ENCODE measurements around the gene AIF1.

DNA sequence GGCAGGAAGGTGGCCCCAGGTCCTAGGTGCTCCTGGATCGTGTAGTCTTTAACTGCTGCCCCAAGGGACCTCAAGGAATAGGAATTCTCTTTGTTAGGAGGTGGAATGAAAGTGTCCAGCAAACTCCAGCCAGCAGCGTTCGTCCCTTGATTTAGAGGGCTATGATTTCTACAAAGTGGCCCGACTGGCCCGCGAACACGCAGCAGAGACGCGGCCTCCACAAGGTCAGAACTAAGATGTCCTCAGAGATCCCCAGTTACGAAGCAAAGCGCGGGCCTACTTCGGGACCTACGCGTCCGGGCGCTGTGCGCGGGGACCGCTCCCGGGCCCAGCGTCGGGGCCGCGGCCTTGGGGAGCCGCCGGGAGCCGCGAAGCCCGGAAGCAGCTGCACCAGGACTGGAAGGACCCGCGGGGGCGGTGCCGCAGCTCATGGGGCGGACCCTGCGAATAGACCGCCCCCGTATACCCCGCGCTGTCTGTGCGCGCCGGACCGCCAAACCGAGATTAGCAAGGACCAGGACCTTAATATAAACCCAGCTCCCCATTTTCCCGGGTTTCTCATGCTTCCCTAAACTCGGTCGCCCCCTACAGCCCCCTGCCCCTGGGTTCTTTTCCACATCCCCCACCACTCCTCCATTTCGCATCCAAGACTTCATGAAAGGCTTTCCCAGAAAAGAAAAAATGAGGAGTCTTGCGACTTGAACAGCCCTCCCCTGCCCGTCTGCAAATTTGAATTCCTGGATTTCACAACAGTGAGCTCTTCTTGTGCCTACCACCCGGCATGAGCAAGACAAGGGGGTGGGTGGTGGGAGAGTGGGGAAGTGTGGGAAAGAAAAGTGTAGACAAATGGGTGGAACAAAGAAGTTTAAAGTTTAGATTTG is 45.6 kb downstream of the AIF1 start, which contains the start of gene C6orf47:
- no peak for TF ChIP-seq ARNTL (CRISPR knock-in tag; IDR thresholded peaks at IDR 0.05; ENCODE audit: borderline replicate concordance, low read depth)
- TF ChIP-seq, protein P1, sequence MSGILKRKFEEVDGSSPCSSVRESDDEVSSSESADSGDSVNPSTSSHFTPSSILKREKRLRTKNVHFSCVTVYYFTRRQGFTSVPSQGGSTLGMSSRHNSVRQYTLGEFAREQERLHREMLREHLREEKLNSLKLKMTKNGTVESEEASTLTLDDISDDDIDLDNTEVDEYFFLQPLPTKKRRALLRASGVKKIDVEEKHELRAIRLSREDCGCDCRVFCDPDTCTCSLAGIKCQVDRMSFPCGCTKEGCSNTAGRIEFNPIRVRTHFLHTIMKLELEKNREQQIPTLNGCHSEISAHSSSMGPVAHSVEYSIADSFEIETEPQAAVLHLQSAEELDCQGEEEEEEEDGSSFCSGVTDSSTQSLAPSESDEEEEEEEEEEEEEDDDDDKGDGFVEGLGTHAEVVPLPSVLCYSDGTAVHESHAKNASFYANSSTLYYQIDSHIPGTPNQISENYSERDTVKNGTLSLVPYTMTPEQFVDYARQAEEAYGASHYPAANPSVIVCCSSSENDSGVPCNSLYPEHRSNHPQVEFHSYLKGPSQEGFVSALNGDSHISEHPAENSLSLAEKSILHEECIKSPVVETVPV (CRISPR knock-in tag; IDR thresholded peaks at IDR 0.05) = no peak
- TF ChIP-seq, protein P2, sequence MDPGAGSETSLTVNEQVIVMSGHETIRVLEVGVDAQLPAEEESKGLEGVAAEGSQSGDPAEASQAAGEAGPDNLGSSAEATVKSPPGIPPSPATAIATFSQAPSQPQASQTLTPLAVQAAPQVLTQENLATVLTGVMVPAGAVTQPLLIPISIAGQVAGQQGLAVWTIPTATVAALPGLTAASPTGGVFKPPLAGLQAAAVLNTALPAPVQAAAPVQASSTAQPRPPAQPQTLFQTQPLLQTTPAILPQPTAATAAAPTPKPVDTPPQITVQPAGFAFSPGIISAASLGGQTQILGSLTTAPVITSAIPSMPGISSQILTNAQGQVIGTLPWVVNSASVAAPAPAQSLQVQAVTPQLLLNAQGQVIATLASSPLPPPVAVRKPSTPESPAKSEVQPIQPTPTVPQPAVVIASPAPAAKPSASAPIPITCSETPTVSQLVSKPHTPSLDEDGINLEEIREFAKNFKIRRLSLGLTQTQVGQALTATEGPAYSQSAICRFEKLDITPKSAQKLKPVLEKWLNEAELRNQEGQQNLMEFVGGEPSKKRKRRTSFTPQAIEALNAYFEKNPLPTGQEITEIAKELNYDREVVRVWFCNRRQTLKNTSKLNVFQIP (CRISPR knock-in tag; IDR thresholded peaks at IDR 0.05; ENCODE audit: borderline replicate concordance, low read depth) = no peak
- TF ChIP-seq RARB (CRISPR knock-in tag; IDR thresholded peaks at IDR 0.05) = no peak
- TF ChIP-seq CREB5 (CRISPR knock-in tag; IDR thresholded peaks at IDR 0.05; ENCODE audit: low read depth) = no peak

Data from SK-N-SH treated with all-trans-retinoic acid at 6 μM for 48 hours (cell line).